ENCODE results near the gene ZNF205. TPM values are rescaled to one million over a fixed set of nuclear protein-coding genes. Genes with fewer than 3 reads are reported as not detected.

The ZNF205 gene
- total RNA-seq, 4 donors from 2014 or later, result 11.6 to 25.8 (median 20.4) TPM

DNA sequence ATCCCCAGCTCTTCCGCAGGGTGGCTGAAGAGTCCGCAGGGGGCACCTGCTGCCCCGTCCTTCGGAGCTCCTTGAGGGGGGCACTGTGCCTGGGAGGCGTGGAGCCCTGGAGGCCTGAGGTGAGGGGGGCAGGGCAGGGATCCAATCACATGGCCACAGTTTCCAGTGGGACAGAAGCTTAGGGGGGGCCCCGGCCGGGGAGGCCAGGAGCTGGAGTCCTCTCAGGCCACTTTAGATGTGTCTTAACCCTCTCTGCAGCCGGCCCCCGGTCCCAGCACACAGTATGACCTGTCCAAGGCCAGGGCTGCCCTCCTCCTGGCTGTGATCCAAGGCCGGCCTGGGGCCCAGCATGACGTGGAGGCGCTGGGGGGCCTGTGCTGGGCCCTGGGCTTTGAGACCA lies 33.3 kb downstream of the ZNF205 start:
- H3K9me3 ChIP-seq, result no peaks in the 10 kb centered on the region
- no peak overlapping the region for H3K27ac ChIP-seq
- no peak for TF ChIP-seq POLR2AphosphoS5 (IDR thresholded peaks at IDR 0.05)
- no peak for TF ChIP-seq EP300 (IDR thresholded peaks at IDR 0.05)
- TF ChIP-seq, protein P1, sequence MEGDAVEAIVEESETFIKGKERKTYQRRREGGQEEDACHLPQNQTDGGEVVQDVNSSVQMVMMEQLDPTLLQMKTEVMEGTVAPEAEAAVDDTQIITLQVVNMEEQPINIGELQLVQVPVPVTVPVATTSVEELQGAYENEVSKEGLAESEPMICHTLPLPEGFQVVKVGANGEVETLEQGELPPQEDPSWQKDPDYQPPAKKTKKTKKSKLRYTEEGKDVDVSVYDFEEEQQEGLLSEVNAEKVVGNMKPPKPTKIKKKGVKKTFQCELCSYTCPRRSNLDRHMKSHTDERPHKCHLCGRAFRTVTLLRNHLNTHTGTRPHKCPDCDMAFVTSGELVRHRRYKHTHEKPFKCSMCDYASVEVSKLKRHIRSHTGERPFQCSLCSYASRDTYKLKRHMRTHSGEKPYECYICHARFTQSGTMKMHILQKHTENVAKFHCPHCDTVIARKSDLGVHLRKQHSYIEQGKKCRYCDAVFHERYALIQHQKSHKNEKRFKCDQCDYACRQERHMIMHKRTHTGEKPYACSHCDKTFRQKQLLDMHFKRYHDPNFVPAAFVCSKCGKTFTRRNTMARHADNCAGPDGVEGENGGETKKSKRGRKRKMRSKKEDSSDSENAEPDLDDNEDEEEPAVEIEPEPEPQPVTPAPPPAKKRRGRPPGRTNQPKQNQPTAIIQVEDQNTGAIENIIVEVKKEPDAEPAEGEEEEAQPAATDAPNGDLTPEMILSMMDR (IDR thresholded peaks at IDR 0.05), result no peak
- TF ChIP-seq POLR2A (IDR thresholded peaks at IDR 0.05), result no peak
- peaks cover 0 to 25% of the 10 kb centered on the region in 2 donors for H3K36me3 ChIP-seq
- H3K27me3 ChIP-seq, result no peaks in the 10 kb centered on the region
- no peak overlapping the region for H3K4me3 ChIP-seq
- WGBS, 2 donors (ENCODE audit: low coverage in 1 of 2), result no CpG with 5 or more reads among the region's 12 CpGs
- ATAC-seq, result no peak
- peaks cover 0 to 13% (median under 1%) of the 10 kb centered on the region in 3 donors for H3K4me1 ChIP-seq

DNA sequence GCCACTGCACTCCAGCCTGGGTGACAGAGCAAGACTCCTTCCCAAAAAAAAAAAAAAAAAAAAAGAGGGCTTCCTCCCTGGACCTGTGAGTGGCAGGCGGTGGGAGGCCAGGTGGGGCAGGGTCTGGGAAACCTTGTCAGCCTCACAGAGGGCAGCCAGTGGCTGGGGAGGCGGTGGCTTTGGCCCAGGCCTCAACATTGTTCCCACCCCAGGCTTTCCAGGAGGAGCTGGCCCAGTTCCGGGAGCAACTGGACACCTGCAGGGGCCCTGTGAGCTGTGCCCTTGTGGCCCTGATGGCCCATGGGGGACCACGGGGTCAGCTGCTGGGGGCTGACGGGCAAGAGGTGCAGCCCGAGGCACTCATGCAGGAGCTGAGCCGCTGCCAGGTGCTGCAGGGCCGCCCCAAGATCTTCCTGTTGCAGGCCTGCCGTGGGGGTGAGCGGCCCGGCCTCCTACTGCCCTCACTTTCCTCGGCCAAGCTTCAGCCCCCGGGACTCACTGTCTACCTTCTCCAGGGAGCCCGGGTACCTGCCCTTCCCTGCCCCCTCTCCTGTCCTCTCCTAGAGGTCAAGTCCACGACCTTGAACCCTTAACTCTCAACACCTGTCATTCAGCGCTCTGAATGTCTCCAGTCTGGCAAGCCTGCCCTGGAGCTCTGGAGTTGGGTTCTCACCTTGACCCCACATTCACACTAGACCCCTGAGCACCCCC lies 34.8 kb downstream of the ZNF205 start:
- no peak overlapping the region for H3K4me3 ChIP-seq
- 83 to 89% methylated on average over 2 to 3 of the region's 16 CpGs for WGBS, 2 donors (ENCODE audit: low coverage in 1 of 2)
- H3K36me3 ChIP-seq, result peaks cover 0 to 10% of the 10 kb centered on the region in 2 donors
- ATAC-seq, result no peak
- TF ChIP-seq EP300 (IDR thresholded peaks at IDR 0.05) (no peak), POLR2AphosphoS5 (IDR thresholded peaks at IDR 0.05) (no peak), POLR2A (IDR thresholded peaks at IDR 0.05) (no peak)
- TF ChIP-seq, protein P1 (IDR thresholded peaks at IDR 0.05), result no peak
- peaks cover 0 to 29% (median 3%) of the 10 kb centered on the region in 3 donors for H3K4me1 ChIP-seq
- H3K9me3 ChIP-seq, result no peaks in the 10 kb centered on the region
- H3K27ac ChIP-seq, result no peak overlapping the region
- no peaks in the 10 kb centered on the region for H3K27me3 ChIP-seq

DNA sequence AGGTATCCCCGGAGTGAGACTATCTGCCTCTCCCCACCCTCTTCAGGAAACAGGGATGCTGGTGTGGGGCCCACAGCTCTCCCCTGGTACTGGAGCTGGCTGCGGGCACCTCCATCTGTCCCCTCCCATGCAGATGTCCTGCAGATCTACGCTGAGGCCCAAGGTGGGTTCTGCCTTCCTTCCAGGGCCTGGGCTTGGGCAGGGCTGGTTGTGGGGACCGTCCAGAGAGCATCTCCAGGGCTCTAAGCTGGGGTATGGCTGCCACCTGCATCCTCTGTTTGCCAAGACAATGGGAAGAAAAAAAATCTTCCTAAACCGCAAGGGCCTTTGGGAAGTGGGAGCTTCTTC lies 35.3 kb downstream of the ZNF205 start:
- no peak for TF ChIP-seq POLR2AphosphoS5 (IDR thresholded peaks at IDR 0.05)
- WGBS, 2 donors (ENCODE audit: low coverage in 1 of 2), result no CpG with 5 or more reads among the region's 5 CpGs
- Histone ChIP-seq H3K36me3 (peaks cover 0 to 4% of the 10 kb centered on the region in 2 donors), H3K27ac (no peak overlapping the region), H3K9me3 (no peaks in the 10 kb centered on the region), H3K4me3 (no peak overlapping the region), H3K27me3 (no peaks in the 10 kb centered on the region), H3K4me1 (peaks cover 0 to 34% (median 3%) of the 10 kb centered on the region in 3 donors)
- ATAC-seq, result no peak

DNA sequence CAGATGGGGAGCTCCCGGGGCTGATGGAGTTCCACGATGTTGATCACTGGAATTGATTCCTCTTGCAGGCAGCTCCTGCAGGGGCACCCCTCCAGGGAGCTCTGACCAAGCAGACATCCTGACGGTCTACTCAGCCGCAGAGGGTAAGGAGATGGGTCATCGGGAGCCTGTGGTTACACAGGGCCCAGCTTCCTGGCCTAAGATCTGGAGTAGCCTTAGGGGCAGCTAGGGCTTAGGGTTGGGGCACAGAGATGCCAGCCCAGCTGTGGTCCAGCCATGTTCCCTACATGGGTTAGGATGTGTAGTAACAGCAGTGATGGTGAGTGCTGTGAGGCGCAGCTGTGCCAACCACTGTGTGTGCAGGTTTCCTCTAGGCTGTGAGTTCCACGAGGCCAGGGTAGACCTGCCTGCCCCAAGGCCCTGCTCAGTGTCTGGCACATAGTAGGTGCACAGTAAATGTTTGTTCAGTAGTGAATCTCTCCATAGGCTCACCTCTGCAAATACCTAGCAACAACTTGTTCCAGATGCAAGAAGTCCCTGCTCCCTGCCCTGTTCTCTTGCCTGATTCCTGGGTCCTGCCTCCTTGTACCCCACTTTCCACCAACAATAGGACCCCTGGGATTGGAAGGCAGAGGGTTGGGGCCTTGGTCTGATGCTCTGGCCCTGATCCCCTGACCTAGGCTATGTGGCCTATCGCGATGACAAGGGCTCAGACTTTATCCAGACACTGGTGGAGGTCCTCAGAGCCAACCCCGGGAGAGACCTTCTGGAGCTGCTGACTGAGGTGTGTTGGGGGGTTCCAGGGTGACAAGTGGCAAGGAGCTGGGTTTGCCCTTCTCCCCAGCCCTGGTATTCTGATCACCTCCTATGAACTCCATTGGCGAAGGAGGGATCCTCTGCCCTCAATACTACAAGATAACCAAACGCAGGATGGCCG lies 36.1 kb downstream of the ZNF205 start:
- peak overlapping the region in 1 of 4 donors; percentile 82 for H3K27ac ChIP-seq
- H3K4me3 ChIP-seq, result no peak overlapping the region

DNA sequence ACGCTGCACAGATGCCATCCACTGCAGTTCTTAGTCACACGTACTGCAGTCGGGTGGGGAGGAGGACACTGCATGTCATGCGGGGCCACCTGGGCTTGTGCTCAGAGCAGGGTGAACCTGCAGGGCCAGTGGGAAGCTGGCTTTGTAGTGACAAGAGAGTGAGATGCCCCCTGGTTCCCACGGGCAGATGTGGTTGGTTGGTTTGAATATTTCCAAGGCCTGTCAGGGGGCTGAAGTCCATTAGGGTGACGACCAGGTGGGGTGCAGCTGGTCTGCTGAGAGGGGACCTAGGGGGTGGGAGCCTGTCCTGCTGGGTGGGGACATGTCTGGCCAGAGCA lies 36.8 kb downstream of the ZNF205 start:
- no peak for ATAC-seq
- H3K4me3 ChIP-seq, result peak overlapping the region in 1 of 2 donors; percentile 66
- no CpG with 5 or more reads among the region's 6 CpGs for WGBS, 2 donors (ENCODE audit: low coverage in 1 of 2)
- H3K4me1 ChIP-seq, result peaks cover 0 to 36% (median 3%) of the 10 kb centered on the region in 3 donors
- no peaks in the 10 kb centered on the region for H3K27me3 ChIP-seq
- H3K9me3 ChIP-seq, result no peaks in the 10 kb centered on the region
- H3K27ac ChIP-seq, result peak overlapping the region in 3 of 4 donors; percentile 82 to 91 (median 83)
- TF ChIP-seq POLR2AphosphoS5 (IDR thresholded peaks at IDR 0.05), result no peak
- TF ChIP-seq, protein P1 (IDR thresholded peaks at IDR 0.05), result no peak
- TF ChIP-seq EP300 (IDR thresholded peaks at IDR 0.05), result no peak
- no peak for TF ChIP-seq POLR2A (IDR thresholded peaks at IDR 0.05)
- no peaks in the 10 kb centered on the region for H3K36me3 ChIP-seq

More for the DNA sequence above, 36.1 kb downstream of the ZNF205 start:
- TF ChIP-seq POLR2A (IDR thresholded peaks at IDR 0.05) (no peak), POLR2AphosphoS5 (IDR thresholded peaks at IDR 0.05) (no peak)
- WGBS, 2 donors (ENCODE audit: low coverage in 1 of 2), result 93 to 95% methylated on average over 3 to 4 of the region's 13 CpGs
- H3K4me1 ChIP-seq, result peaks cover 0 to 36% (median 3%) of the 10 kb centered on the region in 3 donors
- no peaks in the 10 kb centered on the region for H3K36me3 ChIP-seq
- H3K9me3 ChIP-seq, result no peaks in the 10 kb centered on the region
- no peak for ATAC-seq
- no peaks in the 10 kb centered on the region for H3K27me3 ChIP-seq
